ENCODE measurements around the gene GALM. TPM values are rescaled to one million over a fixed set of nuclear protein-coding genes. Genes with fewer than 3 reads are reported as not detected.

Gene GALM
- total RNA-seq, 2 donors from 2014 or later, result 10.8 to 18.3 TPM

GRCh38 chr2:38723173-38723572 lies 57.3 kb downstream of the GALM start:
- no peak for DNase-seq (ENCODE audit: low spot score)
- intact Hi-C loops (cut with DNase I), result no loop called here

GRCh38 chr2:38727661-38728060 lies 61.7 kb downstream of the GALM start:
- intact Hi-C loops (cut with DNase I), result loop anchor here in 1 of 2 donors (5.0 kb wide), 1 partner anchor 145 kb away; no protein-coding TSS in a partner anchor
- no peak for DNase-seq (ENCODE audit: low spot score)

GRCh38 chr2:38728694-38729093 lies 62.8 kb downstream of the GALM start:
- no peak for DNase-seq (ENCODE audit: low spot score)
- intact Hi-C loops (cut with DNase I), result loop anchor here in 1 of 2 donors (5.0 kb wide), 1 partner anchor 146 kb away; no protein-coding TSS in a partner anchor

- intact Hi-C loops (cut with DNase I), result loop anchor here in 1 of 2 donors (5.0 kb wide), 1 partner anchor 414 kb away; no protein-coding TSS in a partner anchor
- DNase-seq (ENCODE audit: low spot score), result no peak
Observed at GRCh38 chr2:38731090-38731489, 65.2 kb downstream of the GALM start.

- intact Hi-C loops (cut with DNase I), result loop anchor here in 1 of 2 donors (5.0 kb wide), 1 partner anchor 414 kb away; no protein-coding TSS in a partner anchor
Observed at GRCh38 chr2:38731684-38732221, 65.8 kb downstream of the GALM start.

GRCh38 chr2:38733300-38733971 lies 67.5 kb downstream of the GALM start:
- DNase-seq (ENCODE audit: low spot score), result no peak
- intact Hi-C loops (cut with DNase I), result loop anchor here in 1 of 2 donors (5.0 kb wide), 1 partner anchor 416 kb away; no protein-coding TSS in a partner anchor

More at GRCh38 chr2:38731684-38732221, 65.8 kb downstream of the GALM start:
- DNase-seq (ENCODE audit: low spot score), result no peak

GRCh38 chr2:38734299-38735058 lies 68.6 kb downstream of the GALM start:
- no peak for DNase-seq (ENCODE audit: low spot score)
- intact Hi-C loops (cut with DNase I), result loop anchor here (5.0 kb wide), 3 partner anchors 147 to 417 kb away; no protein-coding TSS in a partner anchor

- no peak for DNase-seq (ENCODE audit: low spot score)
- intact Hi-C loops (cut with DNase I), result loop anchor here (5.0 kb wide), 2 partner anchors 149 to 199 kb away; no protein-coding TSS in a partner anchor
Observed at GRCh38 chr2:38735999-38736320, 70.0 kb downstream of the GALM start.

GRCh38 chr2:38737000-38737698 lies 71.2 kb downstream of the GALM start:
- DNase-seq (ENCODE audit: low spot score), result peak; percentile 86
- intact Hi-C loops (cut with DNase I), result loop anchor here (5.0 kb wide), 2 partner anchors 150 to 200 kb away; no protein-coding TSS in a partner anchor

GRCh38 chr2:38737925-38738324 lies 72.0 kb downstream of the GALM start:
- intact Hi-C loops (cut with DNase I), result loop anchor here (5.0 kb wide), 2 partner anchors 151 to 201 kb away; no protein-coding TSS in a partner anchor
- no peak for DNase-seq (ENCODE audit: low spot score)

- intact Hi-C loops (cut with DNase I), result loop anchor here (5.0 kb wide), 2 partner anchors 152 to 202 kb away; no protein-coding TSS in a partner anchor
- DNase-seq (ENCODE audit: low spot score), result no peak
Observed at GRCh38 chr2:38739524-38739923, 73.6 kb downstream of the GALM start.

GRCh38 chr2:38740851-38741731 lies 75.2 kb downstream of the GALM start:
- DNase-seq (ENCODE audit: low spot score), result no peak
- intact Hi-C loops (cut with DNase I), result no loop called here

GRCh38 chr2:38742797-38743559 lies 77.1 kb downstream of the GALM start:
- intact Hi-C loops (cut with DNase I), result no loop called here
- DNase-seq (ENCODE audit: low spot score), result no peak

- intact Hi-C loops (cut with DNase I), result no loop called here
- no peak for DNase-seq (ENCODE audit: low spot score)
Observed at GRCh38 chr2:38743672-38744398, 77.9 kb downstream of the GALM start.

GRCh38 chr2:38744399-38744780 lies 78.5 kb downstream of the GALM start:
- no peak for DNase-seq (ENCODE audit: low spot score)
- intact Hi-C loops (cut with DNase I), result no loop called here

- intact Hi-C loops (cut with DNase I), result no loop called here
- no peak for DNase-seq (ENCODE audit: low spot score)
Observed at GRCh38 chr2:38745267-38745666, 79.4 kb downstream of the GALM start.

GRCh38 chr2:38747007-38747424 lies 81.1 kb downstream of the GALM start:
- intact Hi-C loops (cut with DNase I), result no loop called here
- no peak for DNase-seq (ENCODE audit: low spot score)
